GM23338 (cell line): Measurements from ENCODE around the gene SPRED3.

ENCODE experiments used
- CTCF ChIP-seq, 2 experiments: fragments of 200-600 bp in 1 of 2; sonication (generic) in 1 of 2; conservative IDR thresholded peaks; 2 replicates each; pipeline versions ENCODE4 v1.5.1 to v1.6.1; 2016 to 2017; ENCODE audit warnings: antibody characterized with exemption in 2 of 2, low read depth in 2 of 2, mild to moderate bottlenecking in 2 of 2, moderate library complexity in 1 of 2
- EZH2 ChIP-seq: fragments of 200-600 bp; sonication (generic); IDR thresholded peaks from one replicate; pipeline ENCODE4 v1.8.0; 2017; ENCODE audit warnings: antibody characterized with exemption, mild to moderate bottlenecking, low read depth; ENCODE audit not compliant: unreplicated experiment
- POLR2AphosphoS5 ChIP-seq: IDR thresholded peaks from 2 replicates; pipeline ENCODE4 v1.6.1; 2016; ENCODE audit warnings: antibody characterized with exemption, low read depth

GRCh38 chr19:38376576-38376975 is 11.9 kb upstream of the SPRED3 start:
- no peak for TF ChIP-seq CTCF (conservative IDR thresholded peaks at IDR 0.05; ENCODE audit: low read depth in 2 of 2)
- no peak for TF ChIP-seq EZH2
- TF ChIP-seq POLR2AphosphoS5: no peak
